ENCODE data around the gene SMARCD1.

SMARCD1 gene

GRCh38 chr12:50100561-50100960 lies 15.4 kb downstream of the SMARCD1 start:
- TF ChIP-seq CTCF (IDR thresholded peaks at IDR 0.05; ENCODE audit: low read length) (no peak), EZH2 (IDR thresholded peaks at IDR 0.05; ENCODE audit: borderline replicate concordance, low read length) (no peak)
- Histone ChIP-seq H3F3A (ENCODE audit: insufficient read depth, low read length) (no peaks in the 10 kb centered on the region), H3K9me2 (ENCODE audit: low read depth, low read length) (no peaks in the 10 kb centered on the region), H3K4me1 (ENCODE audit: insufficient read depth, low read length, severe bottlenecking) (peaks cover 6% of the 10 kb centered on the region), H3K4me2 (ENCODE audit: low read length) (no peak overlapping the region), H3K79me2 (ENCODE audit: insufficient read depth, low read length) (no peaks in the 10 kb centered on the region), H3K9me3 (ENCODE audit: low read length) (no peaks in the 10 kb centered on the region), H4K20me1 (ENCODE audit: insufficient read depth, low read length) (no peaks in the 10 kb centered on the region), H3K36me3 (ENCODE audit: insufficient read depth, low read length) (peaks cover 60% of the 10 kb centered on the region), H3K4me3 (ENCODE audit: low read depth, low read length, poor library complexity, severe bottlenecking) (no peak overlapping the region), H3K27me3 (ENCODE audit: insufficient read depth, low read length) (no peaks in the 10 kb centered on the region), H3K9ac (ENCODE audit: low read length) (no peak overlapping the region), H3K27ac (ENCODE audit: low read depth, low read length, poor library complexity, severe bottlenecking) (no peak overlapping the region), H2AFZ (ENCODE audit: low read length) (no peak overlapping the region)

GRCh38 chr12:50101663-50102062 lies 16.5 kb downstream of the SMARCD1 start:
- Histone ChIP-seq H3K36me3 (ENCODE audit: insufficient read depth, low read length) (peaks cover 49% of the 10 kb centered on the region), H3K9me2 (ENCODE audit: low read depth, low read length) (no peaks in the 10 kb centered on the region), H3K4me1 (ENCODE audit: insufficient read depth, low read length, severe bottlenecking) (peaks cover 6% of the 10 kb centered on the region), H3K27ac (ENCODE audit: low read depth, low read length, poor library complexity, severe bottlenecking) (no peak overlapping the region), H2AFZ (ENCODE audit: low read length) (no peak overlapping the region), H3K4me2 (ENCODE audit: low read length) (no peak overlapping the region), H3K27me3 (ENCODE audit: insufficient read depth, low read length) (no peaks in the 10 kb centered on the region), H3K79me2 (ENCODE audit: insufficient read depth, low read length) (no peaks in the 10 kb centered on the region), H3K9ac (ENCODE audit: low read length) (no peak overlapping the region), H3F3A (ENCODE audit: insufficient read depth, low read length) (no peaks in the 10 kb centered on the region), H3K9me3 (ENCODE audit: low read length) (no peaks in the 10 kb centered on the region), H4K20me1 (ENCODE audit: insufficient read depth, low read length) (no peaks in the 10 kb centered on the region), H3K4me3 (ENCODE audit: low read depth, low read length, poor library complexity, severe bottlenecking) (no peak overlapping the region)
- TF ChIP-seq EZH2 (IDR thresholded peaks at IDR 0.05; ENCODE audit: borderline replicate concordance, low read length) = no peak
- TF ChIP-seq CTCF (IDR thresholded peaks at IDR 0.05; ENCODE audit: low read length) = no peak

- H3K4me2 ChIP-seq (ENCODE audit: low read length) = no peak overlapping the region
- H3K9me3 ChIP-seq (ENCODE audit: low read length) = no peaks in the 10 kb centered on the region
- no peaks in the 10 kb centered on the region for H4K20me1 ChIP-seq (ENCODE audit: insufficient read depth, low read length)
- H3K36me3 ChIP-seq (ENCODE audit: insufficient read depth, low read length) = peaks cover 44% of the 10 kb centered on the region
- H2AFZ ChIP-seq (ENCODE audit: low read length) = no peak overlapping the region
- H3F3A ChIP-seq (ENCODE audit: insufficient read depth, low read length) = no peaks in the 10 kb centered on the region
- TF ChIP-seq EZH2 (IDR thresholded peaks at IDR 0.05; ENCODE audit: borderline replicate concordance, low read length) = no peak
- no peak for TF ChIP-seq CTCF (IDR thresholded peaks at IDR 0.05; ENCODE audit: low read length)
- no peak overlapping the region for H3K9ac ChIP-seq (ENCODE audit: low read length)
- peaks cover 6% of the 10 kb centered on the region for H3K4me1 ChIP-seq (ENCODE audit: insufficient read depth, low read length, severe bottlenecking)
- no peak overlapping the region for H3K27ac ChIP-seq (ENCODE audit: low read depth, low read length, poor library complexity, severe bottlenecking)
- no peaks in the 10 kb centered on the region for H3K9me2 ChIP-seq (ENCODE audit: low read depth, low read length)
- no peaks in the 10 kb centered on the region for H3K79me2 ChIP-seq (ENCODE audit: insufficient read depth, low read length)
- H3K4me3 ChIP-seq (ENCODE audit: low read depth, low read length, poor library complexity, severe bottlenecking) = no peak overlapping the region
- no peaks in the 10 kb centered on the region for H3K27me3 ChIP-seq (ENCODE audit: insufficient read depth, low read length)
Measured at GRCh38 chr12:50102131-50102531, 17.0 kb downstream of the SMARCD1 start.
